ENCODE data around the gene CTNNBIP1. TPM values are rescaled to one million over a fixed set of nuclear protein-coding genes. Genes with fewer than 3 reads are reported as not detected.

CTNNBIP1 gene
- polyA plus RNA-seq, 1 donor = 63.1 TPM

- no peak for DNase-seq (ENCODE audit: low read depth)
These were observed 56.8 kb downstream of the CTNNBIP1 start for GRCh38 chr1:9853249-9853595.

GRCh38 chr1:9852410-9853248 is 57.4 kb downstream of the CTNNBIP1 start:
- DNase-seq (ENCODE audit: low read depth) = no peak

GRCh38 chr1:9852004-9852403 is 58.1 kb downstream of the CTNNBIP1 start:
- no peak for DNase-seq (ENCODE audit: low read depth)

- no peak for DNase-seq (ENCODE audit: low read depth)
These were observed 59.5 kb downstream of the CTNNBIP1 start for GRCh38 chr1:9850442-9851162.

GRCh38 chr1:9849691-9850441 is 60.2 kb downstream of the CTNNBIP1 start:
- DNase-seq (ENCODE audit: low read depth) = no peak

GRCh38 chr1:9848022-9848421 is 62.0 kb downstream of the CTNNBIP1 start:
- no peak for DNase-seq (ENCODE audit: low read depth)

GRCh38 chr1:9847269-9847668 is 62.8 kb downstream of the CTNNBIP1 start:
- DNase-seq (ENCODE audit: low read depth) = no peak

- DNase-seq (ENCODE audit: low read depth) = no peak
These were observed 63.4 kb downstream of the CTNNBIP1 start for GRCh38 chr1:9846611-9847171.

- DNase-seq (ENCODE audit: low read depth) = no peak
These were observed 64.2 kb downstream of the CTNNBIP1 start for GRCh38 chr1:9845914-9846313.

GRCh38 chr1:9844756-9845155 is 65.3 kb downstream of the CTNNBIP1 start:
- DNase-seq (ENCODE audit: low read depth) = no peak

- DNase-seq (ENCODE audit: low read depth) = no peak
These were observed 66.0 kb downstream of the CTNNBIP1 start for GRCh38 chr1:9844106-9844505.

- DNase-seq (ENCODE audit: low read depth) = no peak
These were observed 66.5 kb downstream of the CTNNBIP1 start for GRCh38 chr1:9843576-9843945.

- no peak for DNase-seq (ENCODE audit: low read depth)
These were observed 67.1 kb downstream of the CTNNBIP1 start for GRCh38 chr1:9842781-9843575.

- no peak for DNase-seq (ENCODE audit: low read depth)
These were observed 67.9 kb downstream of the CTNNBIP1 start for GRCh38 chr1:9842073-9842711.

- DNase-seq (ENCODE audit: low read depth) = no peak
These were observed 68.6 kb downstream of the CTNNBIP1 start for GRCh38 chr1:9841460-9841859.

- DNase-seq (ENCODE audit: low read depth) = no peak
These were observed 69.9 kb downstream of the CTNNBIP1 start for GRCh38 chr1:9840176-9840575.

GRCh38 chr1:9838946-9839345 is 71.1 kb downstream of the CTNNBIP1 start:
- no peak for DNase-seq (ENCODE audit: low read depth)

- DNase-seq (ENCODE audit: low read depth) = no peak
These were observed 73.5 kb downstream of the CTNNBIP1 start for GRCh38 chr1:9836632-9836960.

GRCh38 chr1:9835758-9836631 is 74.1 kb downstream of the CTNNBIP1 start:
- no peak for DNase-seq (ENCODE audit: low read depth)

- no peak for DNase-seq (ENCODE audit: low read depth)
These were observed 74.7 kb downstream of the CTNNBIP1 start for GRCh38 chr1:9835404-9835757.
